K562 treated with DMSO at 1 percent for 12 hours (cell line): ENCODE measurements around the gene C2orf80. TPM values are rescaled to one million over a fixed set of nuclear protein-coding genes. Genes with fewer than 3 reads are reported as not detected.

ENCODE experiments used
- total RNA-seq: library from RNA; unstranded; fragments of 300-600 nt; gene quantifications from 2 replicates; pipeline ENCODE4 v1.2.3, GENCODE V29; 2022; ENCODE audit not compliant: insufficient read depth

Gene C2orf80
- total RNA-seq = not detected in 2 replicates

GRCh38 chr2:208189810-208190503 lies at the start of gene C2orf80:
C2orf80 (minus strand) TSS chr2:208190030; CDS start chr2:208186986, 3,044 bp downstream.

GRCh38 chr2:208163489-208163888 lies 26.3 kb downstream of the C2orf80 start, which contains the start of gene CRYGA:
CRYGA (minus strand) TSS chr2:208163589; CDS start chr2:208163556, 33 bp downstream.

GRCh38 chr2:208146006-208146405 lies 43.8 kb downstream of the C2orf80 start, which contains the start of gene CRYGB:
CRYGB (minus strand) TSS chr2:208146158; CDS start chr2:208146120, 38 bp downstream.

GRCh38 chr2:208129744-208130711 lies 59.8 kb downstream of the C2orf80 start, which contains the start of gene CRYGC:
CRYGC (minus strand) TSS chr2:208129828; CDS start chr2:208129792, 36 bp downstream.

GRCh38 chr2:208124013-208124715 lies 65.7 kb downstream of the C2orf80 start, which contains the start of gene CRYGD:
CRYGD (minus strand) TSS chr2:208124524; CDS start chr2:208124473, 51 bp downstream.

Other genes with a start within 250 kb of the C2orf80 start
- 0.41 and 2.9 TPM in 2 replicates for gene PLEKHM3, start 164.5 kb downstream of the C2orf80 start, total RNA-seq
- gene CRYGD, start 65.5 kb downstream of the C2orf80 start, total RNA-seq = not detected in 2 replicates
- not detected in 2 replicates for gene CRYGC, start 60.2 kb downstream of the C2orf80 start, total RNA-seq
- gene CRYGB, start 43.9 kb downstream of the C2orf80 start, total RNA-seq = not detected in 2 replicates
- not detected in 2 replicates for gene CRYGA, start 26.4 kb downstream of the C2orf80 start, total RNA-seq
- gene IDH1, start 65.0 kb upstream of the C2orf80 start, total RNA-seq = 104 and 195 TPM in 2 replicates
- gene PIKFYVE, start 76.2 kb upstream of the C2orf80 start, total RNA-seq = 2.1 and 14.3 TPM in 2 replicates
- 2.1 TPM in 1 of 2 replicates, not detected in the other for gene PTH2R, start 216.8 kb upstream of the C2orf80 start, total RNA-seq